Globus pallidus (tissue), 1 donor: Measurements from ENCODE around the gene ENKD1.
"Not testable (repeated sequence)": the region's sequence is repeated elsewhere in the genome, so short reads cannot be mapped to it uniquely, and the experiment has no call there.

Experiments used
- DNase-seq: peaks from one replicate; pipeline ENCODE4 v3.0.0-alpha.2; 2015; ENCODE audit warnings: low spot score

ENKD1 gene

GRCh38 chr16:67666559-67667452 is at the start of gene ENKD1, which contains the start of gene C16orf86:
Gene ENKD1 (minus strand): TSS chr16:67666750. CDS start chr16:67666442, 308 bp downstream.
Gene C16orf86 (plus strand): TSS chr16:67666814. CDS start chr16:67666971, 157 bp downstream.
- DNase-seq: peak; percentile 82

- DNase-seq: no peak
Measured at GRCh38 chr16:67716097-67716496, 49.5 kb upstream of the ENKD1 start.

GRCh38 chr16:67714522-67714921 is 48.0 kb upstream of the ENKD1 start:
- no peak for DNase-seq

GRCh38 chr16:67713647-67714273 is 47.2 kb upstream of the ENKD1 start:
- no peak for DNase-seq

GRCh38 chr16:67710607-67711006 is 44.1 kb upstream of the ENKD1 start:
- no peak for DNase-seq

GRCh38 chr16:67709050-67709449 is 42.5 kb upstream of the ENKD1 start:
- no peak for DNase-seq

- DNase-seq: no peak
Measured at GRCh38 chr16:67708368-67708771, 41.8 kb upstream of the ENKD1 start.

GRCh38 chr16:67707790-67708189 is 41.2 kb upstream of the ENKD1 start:
- DNase-seq: no peak

- no peak for DNase-seq
Measured at GRCh38 chr16:67707210-67707609, 40.7 kb upstream of the ENKD1 start.

GRCh38 chr16:67704110-67704509 is 37.6 kb upstream of the ENKD1 start:
- DNase-seq: no peak

GRCh38 chr16:67703626-67704025 is 37.1 kb upstream of the ENKD1 start:
- DNase-seq: no peak

GRCh38 chr16:67702130-67702529 is 35.6 kb upstream of the ENKD1 start:
- DNase-seq: no peak

- DNase-seq: no peak
Measured at GRCh38 chr16:67701420-67701819, 34.9 kb upstream of the ENKD1 start.

GRCh38 chr16:67699265-67699664 is 32.7 kb upstream of the ENKD1 start:
- no peak for DNase-seq

- DNase-seq: no peak
Measured at GRCh38 chr16:67697422-67698185, 31.1 kb upstream of the ENKD1 start.

- no peak for DNase-seq
Measured at GRCh38 chr16:67694611-67695010, 28.1 kb upstream of the ENKD1 start.

- not testable (repeated sequence) for DNase-seq
Measured at GRCh38 chr16:67693517-67694285, 27.2 kb upstream of the ENKD1 start.

- DNase-seq: no peak
Measured at GRCh38 chr16:67685388-67686112, 19.0 kb upstream of the ENKD1 start.

- DNase-seq: no peak
Measured at GRCh38 chr16:67683767-67684166, 17.2 kb upstream of the ENKD1 start.

- no peak for DNase-seq
Measured at GRCh38 chr16:67679935-67680897, 13.7 kb upstream of the ENKD1 start.
